A549 (cell line): ENCODE measurements around the gene XIRP1. TPM values are rescaled to one million over a fixed set of nuclear protein-coding genes. Genes with fewer than 3 reads are reported as not detected.

Experiments used
- ATAC-seq, 2 experiments: fragments of 200-7000 bp in 1 of 2; fragments of >200 bp in 1 of 2; cut with Nextera tagmentation in 1 of 2; cut with Tn5 transposase in 1 of 2; 3 replicates each; pipeline versions ENCODE4 v1.8.0 to v1.9.1; 2018 to 2020; ENCODE audit warnings: mild to moderate bottlenecking in 1 of 2, moderate library complexity in 1 of 2
- CTCF ChIA-PET: fragments of 300-600 bp; sonication (Branson Sonifier 250); formaldehyde crosslinking; extraction: SDS; loops from one replicate; lab custom pipeline; 2021; ENCODE audit warnings: antibody characterized with exemption, inconsistent platforms; lab: Yijun Ruan, JAX
- POLR2A ChIA-PET: fragments of 350-600 bp; formaldehyde crosslinking; extraction: SDS; loops from one replicate; lab custom pipeline; 2021; ENCODE audit warnings: antibody characterized with exemption, inconsistent platforms; lab: Yijun Ruan, JAX
- DNase-seq, 2 experiments: peaks; one replicate each; pipeline versions ENCODE4 v3.0.0 to v3.0.0-alpha.2; 2011 to 2016; ENCODE audit warnings: low read depth in 1 of 2, low spot score in 1 of 2
- FAIRE-seq: peaks from 2 replicates; lab custom pipeline; 2011; peaks lifted over from hg19 to GRCh38; lab: Jason Lieb, UNC
- H3K27ac ChIP-seq, 2 experiments: fragments of >200 bp; sonication (Bioruptor Twin); formaldehyde crosslinking; 3 replicates each; pipeline ENCODE4 v1.5.1; 2016 to 2017
- H3K4me1 ChIP-seq: fragments of >200 bp; sonication (Bioruptor Twin); formaldehyde crosslinking; 3 replicates; pipeline ENCODE4 v1.6.1; 2016
- H3K4me2 ChIP-seq: fragments of >200 bp; sonication (Bioruptor Twin); formaldehyde crosslinking; 3 replicates; pipeline ENCODE4 v1.6.1; 2016
- H3K4me3 ChIP-seq: fragments of >200 bp; sonication (Bioruptor Twin); formaldehyde crosslinking; 3 replicates; pipeline ENCODE4 v1.5.1; 2016
- H3K9me3 ChIP-seq: fragments of >200 bp; sonication (Bioruptor Twin); formaldehyde crosslinking; 3 replicates; pipeline ENCODE4 v1.6.1; 2016
- BHLHE40 ChIP-seq: IDR thresholded peaks from 2 replicates; pipeline ENCODE4 v1.6.1; 2012; ENCODE audit warnings: low read depth, low read length, inconsistent platforms
- CBX2 ChIP-seq: fragments of 200-600 bp; sonication (generic); IDR thresholded peaks from 2 replicates; pipeline ENCODE4 v1.6.1; 2016; ENCODE audit warnings: low read depth, mild to moderate bottlenecking, borderline replicate concordance
- CEBPB ChIP-seq, 2 experiments: fragments of >200 bp in 1 of 2; sonication (Bioruptor Twin) in 1 of 2; formaldehyde crosslinking in 1 of 2; IDR thresholded peaks; 2 replicates each; pipeline ENCODE4 v1.6.1; 2012 to 2016
- CHD2 ChIP-seq: fragments of 150-350 bp; IDR thresholded peaks from 2 replicates; pipeline ENCODE4 v1.6.1; 2014; ENCODE audit warnings: low read length; ENCODE audit not compliant: partially characterized antibody
- CHD4 ChIP-seq: fragments of 200-600 bp; sonication (generic); IDR thresholded peaks from 2 replicates; pipeline ENCODE4 v1.6.1; 2016; ENCODE audit warnings: antibody characterized with exemption, mild to moderate bottlenecking, borderline replicate concordance
- EHF ChIP-seq: fragments of 250-450 bp; sonication (Bioruptor Pico); IDR thresholded peaks from 2 replicates; pipeline ENCODE4 v1.5.0; 2020; ENCODE audit warnings: mild to moderate bottlenecking
- EP300 ChIP-seq, 2 experiments: fragments of >200 bp; sonication (Bioruptor Twin); formaldehyde crosslinking; IDR thresholded peaks; 2 replicates in 1 of 2; 3 replicates in 1 of 2; pipeline ENCODE4 v1.6.1; 2016 to 2017
- HDAC2 ChIP-seq: fragments of 200-600 bp; sonication (generic); IDR thresholded peaks from 2 replicates; pipeline ENCODE4 v1.6.1; 2016
- HEYL ChIP-seq: fragments of 250-450 bp; sonication (Bioruptor Pico); IDR thresholded peaks from 2 replicates; pipeline ENCODE4 v1.8.0; 2021; ENCODE audit warnings: mild to moderate bottlenecking, moderate library complexity
- HOXA7 ChIP-seq: fragments of 250-450 bp; sonication (Bioruptor Pico); IDR thresholded peaks from 2 replicates; pipeline ENCODE4 v1.5.0; 2020; ENCODE audit warnings: mild to moderate bottlenecking, moderate library complexity
- MAFK ChIP-seq: fragments of 450-650 bp; IDR thresholded peaks from 2 replicates; pipeline ENCODE4 v1.6.1; 2014; ENCODE audit not compliant: partially characterized antibody
- MAZ ChIP-seq: fragments of 150-350 bp; IDR thresholded peaks from 2 replicates; pipeline ENCODE4 v1.6.1; 2014; ENCODE audit warnings: antibody characterized with exemption, low read depth, low read length, borderline replicate concordance
- NR3C1 ChIP-seq: fragments of >200 bp; sonication (Bioruptor Twin); formaldehyde crosslinking; IDR thresholded peaks from 3 replicates; pipeline ENCODE4 v1.6.1; 2017
- RCOR1 ChIP-seq: fragments of 150-350 bp; IDR thresholded peaks from 2 replicates; pipeline ENCODE4 v1.6.1; 2014; ENCODE audit warnings: antibody characterized with exemption, low read length, low read depth
- SREBF2 ChIP-seq: fragments of 450-650 bp; IDR thresholded peaks from 2 replicates; pipeline ENCODE4 v1.6.1; 2014; ENCODE audit warnings: mild to moderate bottlenecking, moderate library complexity
- TFCP2L1 ChIP-seq: fragments of 250-450 bp; sonication (Bioruptor Pico); IDR thresholded peaks from 2 replicates; pipeline ENCODE4 v1.5.0; 2021; ENCODE audit warnings: mild to moderate bottlenecking
- ZFP36 ChIP-seq: fragments of 450-650 bp; IDR thresholded peaks from 2 replicates; pipeline ENCODE4 v1.6.1; 2014; ENCODE audit warnings: borderline replicate concordance; ENCODE audit not compliant: partially characterized antibody
- ZSCAN20 ChIP-seq: fragments of 250-450 bp; sonication (Bioruptor Pico); IDR thresholded peaks from 2 replicates; pipeline ENCODE4 v1.8.0; 2022; ENCODE audit warnings: mild to moderate bottlenecking, moderate library complexity
- WGBS: methylation state at CpG from one replicate; pipeline ENCODE4 v1.1.6; 2017; ENCODE audit errors: missing lambda C conversion rate; 5-methylcytosine and 5-hydroxymethylcytosine counted together
- polyA plus RNA-seq, 4 experiments: library from polyadenylated mRNA; depleted of rRNA in 3 of 4; stranded (reverse); fragments of >200 nt; fragmentation: RNase III in 1 of 4; extraction: RNeasy Plus Mini Kit Qiagen cat#74134 plus additional on column Dnase treatment in 1 of 4; gene quantifications; 2 replicates in 3 of 4; 3 replicates in 1 of 4; pipeline ENCODE4 v1.2.3, GENCODE V29; 2011 to 2017
- TF ChIP-seq, protein P1 (sequence below): fragments of 200-600 bp; sonication (generic); IDR thresholded peaks from 2 replicates; pipeline ENCODE4 v1.6.1; 2016; ENCODE audit warnings: antibody characterized with exemption, mild to moderate bottlenecking, moderate library complexity
- TF ChIP-seq, protein P2 (sequence below): IDR thresholded peaks from 2 replicates; pipeline ENCODE4 v1.6.1; 2012
- TF ChIP-seq, protein P3 (sequence below): fragments of 250-450 bp; sonication (Bioruptor Pico); IDR thresholded peaks from 2 replicates; pipeline ENCODE4 v1.5.0; 2021; ENCODE audit warnings: mild to moderate bottlenecking, moderate library complexity, borderline replicate concordance
- TF ChIP-seq, protein P4 (sequence below): IDR thresholded peaks from 2 replicates; pipeline ENCODE4 v1.6.1; 2012; ENCODE audit warnings: low read depth, borderline replicate concordance

XIRP1 gene
- polyA plus RNA-seq, 2 of the 4 experiments (the other 2 are of a cell fraction): not detected

DNA sequence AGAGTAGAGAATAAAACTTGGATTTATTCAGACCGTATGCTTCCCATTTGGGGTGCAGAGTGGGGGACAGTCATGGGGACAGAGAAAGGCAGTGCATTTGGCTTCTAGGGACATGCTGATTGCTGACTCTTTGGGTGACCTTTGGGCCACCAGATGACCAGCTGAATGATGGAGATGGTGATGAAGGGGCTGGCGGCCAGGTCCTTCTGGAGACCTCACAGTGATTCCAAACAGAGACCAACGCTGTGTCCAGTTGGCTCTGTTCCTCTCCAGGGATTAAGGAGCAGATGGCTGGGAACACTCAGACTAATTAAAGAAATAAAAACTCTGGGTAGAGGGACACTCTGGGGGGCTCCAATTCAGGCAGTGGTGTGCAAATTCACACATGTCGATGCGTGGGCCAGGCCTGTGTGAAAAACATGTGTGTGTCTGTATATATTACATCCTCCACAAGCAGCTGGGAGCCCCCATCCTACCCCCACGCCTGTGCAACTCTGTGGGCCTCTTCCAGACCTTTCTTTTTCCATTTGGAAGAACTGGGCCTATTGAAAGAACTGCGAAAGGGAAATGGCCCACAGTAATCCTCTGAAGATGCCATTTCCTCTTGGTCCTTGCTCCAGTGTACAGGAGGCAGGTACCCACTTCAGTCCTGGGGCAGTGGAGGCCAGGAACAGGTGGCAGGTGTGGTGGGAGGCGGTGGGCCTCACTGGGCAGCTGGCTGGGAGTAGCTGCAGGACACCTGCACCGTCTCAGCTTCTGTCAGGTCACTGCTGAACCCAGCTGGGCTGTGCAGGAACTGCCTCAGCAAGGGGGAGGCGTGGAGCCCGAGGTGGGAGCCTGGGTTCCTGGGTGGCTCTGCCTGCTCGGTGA lies 8.9 kb downstream of the XIRP1 start:
- no peak for ATAC-seq
- TF ChIP-seq EHF (CRISPR knock-in tag): no peak
- no peak for TF ChIP-seq ZSCAN20 (CRISPR knock-in tag)
- TF ChIP-seq, protein P1, sequence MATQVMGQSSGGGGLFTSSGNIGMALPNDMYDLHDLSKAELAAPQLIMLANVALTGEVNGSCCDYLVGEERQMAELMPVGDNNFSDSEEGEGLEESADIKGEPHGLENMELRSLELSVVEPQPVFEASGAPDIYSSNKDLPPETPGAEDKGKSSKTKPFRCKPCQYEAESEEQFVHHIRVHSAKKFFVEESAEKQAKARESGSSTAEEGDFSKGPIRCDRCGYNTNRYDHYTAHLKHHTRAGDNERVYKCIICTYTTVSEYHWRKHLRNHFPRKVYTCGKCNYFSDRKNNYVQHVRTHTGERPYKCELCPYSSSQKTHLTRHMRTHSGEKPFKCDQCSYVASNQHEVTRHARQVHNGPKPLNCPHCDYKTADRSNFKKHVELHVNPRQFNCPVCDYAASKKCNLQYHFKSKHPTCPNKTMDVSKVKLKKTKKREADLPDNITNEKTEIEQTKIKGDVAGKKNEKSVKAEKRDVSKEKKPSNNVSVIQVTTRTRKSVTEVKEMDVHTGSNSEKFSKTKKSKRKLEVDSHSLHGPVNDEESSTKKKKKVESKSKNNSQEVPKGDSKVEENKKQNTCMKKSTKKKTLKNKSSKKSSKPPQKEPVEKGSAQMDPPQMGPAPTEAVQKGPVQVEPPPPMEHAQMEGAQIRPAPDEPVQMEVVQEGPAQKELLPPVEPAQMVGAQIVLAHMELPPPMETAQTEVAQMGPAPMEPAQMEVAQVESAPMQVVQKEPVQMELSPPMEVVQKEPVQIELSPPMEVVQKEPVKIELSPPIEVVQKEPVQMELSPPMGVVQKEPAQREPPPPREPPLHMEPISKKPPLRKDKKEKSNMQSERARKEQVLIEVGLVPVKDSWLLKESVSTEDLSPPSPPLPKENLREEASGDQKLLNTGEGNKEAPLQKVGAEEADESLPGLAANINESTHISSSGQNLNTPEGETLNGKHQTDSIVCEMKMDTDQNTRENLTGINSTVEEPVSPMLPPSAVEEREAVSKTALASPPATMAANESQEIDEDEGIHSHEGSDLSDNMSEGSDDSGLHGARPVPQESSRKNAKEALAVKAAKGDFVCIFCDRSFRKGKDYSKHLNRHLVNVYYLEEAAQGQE: no peak
- TF ChIP-seq MAZ: no peak
- TF ChIP-seq, protein P2, sequence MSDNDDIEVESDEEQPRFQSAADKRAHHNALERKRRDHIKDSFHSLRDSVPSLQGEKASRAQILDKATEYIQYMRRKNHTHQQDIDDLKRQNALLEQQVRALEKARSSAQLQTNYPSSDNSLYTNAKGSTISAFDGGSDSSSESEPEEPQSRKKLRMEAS: no peak
- no peak for TF ChIP-seq CEBPB (IDR thresholded peaks at IDR 0.05)
- no peak for TF ChIP-seq NR3C1
- TF ChIP-seq HEYL (CRISPR knock-in tag): no peak
- TF ChIP-seq, protein P3, sequence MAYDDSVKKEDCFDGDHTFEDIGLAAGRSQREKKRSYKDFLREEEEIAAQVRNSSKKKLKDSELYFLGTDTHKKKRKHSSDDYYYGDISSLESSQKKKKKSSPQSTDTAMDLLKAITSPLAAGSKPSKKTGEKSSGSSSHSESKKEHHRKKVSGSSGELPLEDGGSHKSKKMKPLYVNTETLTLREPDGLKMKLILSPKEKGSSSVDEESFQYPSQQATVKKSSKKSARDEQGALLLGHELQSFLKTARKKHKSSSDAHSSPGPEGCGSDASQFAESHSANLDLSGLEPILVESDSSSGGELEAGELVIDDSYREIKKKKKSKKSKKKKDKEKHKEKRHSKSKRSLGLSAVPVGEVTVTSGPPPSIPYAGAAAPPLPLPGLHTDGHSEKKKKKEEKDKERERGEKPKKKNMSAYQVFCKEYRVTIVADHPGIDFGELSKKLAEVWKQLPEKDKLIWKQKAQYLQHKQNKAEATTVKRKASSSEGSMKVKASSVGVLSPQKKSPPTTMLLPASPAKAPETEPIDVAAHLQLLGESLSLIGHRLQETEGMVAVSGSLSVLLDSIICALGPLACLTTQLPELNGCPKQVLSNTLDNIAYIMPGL (CRISPR knock-in tag): no peak
- TF ChIP-seq BHLHE40: no peak
- TF ChIP-seq ZFP36: no peak
- TF ChIP-seq, protein P4, sequence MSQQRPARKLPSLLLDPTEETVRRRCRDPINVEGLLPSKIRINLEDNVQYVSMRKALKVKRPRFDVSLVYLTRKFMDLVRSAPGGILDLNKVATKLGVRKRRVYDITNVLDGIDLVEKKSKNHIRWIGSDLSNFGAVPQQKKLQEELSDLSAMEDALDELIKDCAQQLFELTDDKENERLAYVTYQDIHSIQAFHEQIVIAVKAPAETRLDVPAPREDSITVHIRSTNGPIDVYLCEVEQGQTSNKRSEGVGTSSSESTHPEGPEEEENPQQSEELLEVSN: no peak
- TF ChIP-seq HOXA7 (CRISPR knock-in tag): no peak
- TF ChIP-seq EP300 (IDR thresholded peaks at IDR 0.05): no peak
- no peak for TF ChIP-seq SREBF2
- ChIA-PET POLR2A (no interaction called here), CTCF (interaction anchor here (0.5 to 17.2 kb wide), 5 partner anchors 35 to 118 kb away, joined by 3 to 459 read pairs (median 5); partner anchors contain the start of gene CX3CR1)
- no peak overlapping the region for H3K27ac ChIP-seq
- DNase-seq: no peak
- no peak for FAIRE-seq
- 80% methylated on average over 12 of the region's 12 CpGs for WGBS
- H3K4me1 ChIP-seq: peaks cover 16% of the 10 kb centered on the region; the same call in 2 of the 3 replicates
- H3K4me3 ChIP-seq: no peak overlapping the region
- H3K9me3 ChIP-seq: no peaks in the 10 kb centered on the region
- H3K4me2 ChIP-seq: no peak overlapping the region

DNA sequence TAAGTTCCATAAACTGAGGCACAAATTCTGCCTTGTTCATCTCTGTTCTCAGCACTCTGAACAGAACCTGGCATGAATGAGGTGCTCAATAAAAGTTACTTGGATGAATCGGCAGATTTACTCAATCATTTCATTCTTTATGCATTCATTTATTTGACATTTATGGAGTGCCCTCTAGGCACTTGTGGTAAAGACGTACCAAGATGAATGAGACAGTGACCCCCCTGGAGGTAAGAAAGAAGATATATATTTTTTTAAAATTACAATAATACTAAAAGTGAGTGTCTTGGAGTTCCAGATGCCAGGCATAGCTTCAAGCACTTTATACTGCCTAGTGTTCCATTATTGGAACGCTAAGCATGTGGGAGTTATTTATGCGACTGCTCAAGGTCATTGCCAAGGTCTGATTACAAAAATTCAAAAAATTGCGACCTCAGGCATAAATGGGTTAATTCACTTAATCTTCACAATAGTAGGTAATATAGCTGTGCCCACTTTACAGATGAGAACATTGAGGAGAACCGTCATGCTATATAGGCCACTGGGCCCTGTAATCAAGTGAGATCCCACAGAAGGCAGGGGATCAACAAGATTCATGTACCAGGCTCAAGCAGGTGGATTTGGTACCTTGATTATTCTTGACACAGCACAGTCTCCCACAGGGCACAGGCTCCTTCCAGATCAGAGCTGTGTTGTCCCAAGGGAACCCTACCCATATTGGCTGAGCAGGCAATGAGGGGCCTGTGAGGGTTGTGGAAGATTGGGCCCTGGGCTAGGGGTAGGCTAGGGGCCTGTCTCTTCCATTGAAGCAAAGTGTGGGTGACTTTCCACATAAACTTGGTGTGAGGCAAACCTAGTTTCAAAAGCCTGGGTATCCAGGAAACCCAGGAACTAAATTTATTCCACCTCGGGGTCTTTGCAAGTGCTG lies 10.7 kb downstream of the XIRP1 start:
- Histone ChIP-seq H3K4me1 (peaks cover 28% of the 10 kb centered on the region), H3K4me3 (peak overlapping the region; percentile 42), H3K4me2 (peak overlapping the region; percentile 62), H3K27ac (peak overlapping the region; percentile 71 to 74; a peak in 4 of 6 replicates), H3K9me3 (no peaks in the 10 kb centered on the region)
- WGBS: 66% methylated on average over 7 of the region's 7 CpGs
- TF ChIP-seq ZFP36 (no peak), CHD2 (no peak), RCOR1 (no peak), HOXA7 (CRISPR knock-in tag) (no peak), TFCP2L1 (CRISPR knock-in tag) (no peak), MAFK (no peak), CHD4 (no peak), MAZ (no peak), HDAC2 (no peak), EHF (CRISPR knock-in tag) (no peak), BHLHE40 (no peak), CBX2 (no peak)
- TF ChIP-seq, protein P1: no peak
- ATAC-seq: no peak
- FAIRE-seq: no peak
- POLR2A ChIA-PET: no interaction called here
- no peak for DNase-seq
- CTCF ChIA-PET: interaction anchor here (1.2 to 17.2 kb wide), 3 partner anchors 15 to 104 kb away, joined by 3 to 459 read pairs (median 3); partner anchors contain the start of gene CX3CR1
